Sigmoid colon (tissue), 7 donors: ENCODE results near the gene EPHA8. TPM values are rescaled to one million over a fixed set of nuclear protein-coding genes. Genes with fewer than 3 reads are reported as not detected.

Experiments
- DNase-seq: peaks from one replicate; pipeline ENCODE4 v3.0.0-alpha.2; 2019
- H3K27ac ChIP-seq, 4 donors: fragments of 200-600 bp; sonication (generic); one replicate each; pipeline ENCODE4 v1.5.1; 2016 to 2019; ENCODE audit warnings: mild to moderate bottlenecking in 1 of 4
- H3K27me3 ChIP-seq, 3 donors: fragments of 200-600 bp; sonication (generic); one replicate each; pipeline ENCODE4 v1.5.1; 2019; ENCODE audit warnings: mild to moderate bottlenecking in 1 of 3
- H3K36me3 ChIP-seq, 4 donors: fragments of 200-600 bp; sonication (generic); one replicate each; pipeline ENCODE4 v1.5.1; 2016 to 2019
- H3K4me1 ChIP-seq, 4 donors: fragments of 200-600 bp; sonication (generic); one replicate each; pipeline ENCODE4 v1.5.1; 2017 to 2019
- H3K4me3 ChIP-seq, 4 donors: fragments of 200-600 bp; sonication (generic); one replicate each; pipeline ENCODE4 v1.5.1; 2017 to 2019; ENCODE audit warnings: mild to moderate bottlenecking in 2 of 4, moderate library complexity in 1 of 4
- H3K9me3 ChIP-seq, 4 donors: fragments of 200-600 bp in 3 of 4; sonication (generic) in 3 of 4; one replicate each; pipeline versions ENCODE4 v1.5.1 to v1.6.1; 2013 to 2019
- CTCF ChIP-seq, 4 experiments: fragments of 450-650 bp in 3 of 4; fragments of 200-600 bp in 1 of 4; IDR thresholded peaks; one replicate each; pipeline ENCODE4 v1.5.1; 2016 to 2019; ENCODE audit warnings: antibody characterized with exemption in 4 of 4, mild to moderate bottlenecking in 3 of 4, moderate library complexity in 2 of 4
- EP300 ChIP-seq, 4 donors: sonication (generic); formaldehyde crosslinking; IDR thresholded peaks; one replicate each; pipeline ENCODE4 v1.6.1; 2017; ENCODE audit warnings: antibody characterized with exemption in 4 of 4
- POLR2A ChIP-seq, 2 donors: fragments of 450-650 bp; IDR thresholded peaks; one replicate each; pipeline ENCODE4 v1.6.1; 2016; ENCODE audit warnings: antibody characterized with exemption in 2 of 2, mild to moderate bottlenecking in 2 of 2, moderate library complexity in 2 of 2
- POLR2AphosphoS5 ChIP-seq, 4 donors: sonication (generic); formaldehyde crosslinking; IDR thresholded peaks; one replicate each; pipeline ENCODE4 v1.6.1; 2017; ENCODE audit warnings: antibody characterized with exemption in 4 of 4
- WGBS, 2 donors: extraction: QIAGEN DNeasy Blood & Tissue Kit; methylation state at CpG; one replicate each; pipeline ENCODE4 v1.1.7; 2013; 5-methylcytosine and 5-hydroxymethylcytosine counted together
- intact Hi-C: fragments of 100-400 bp; cut with DNase I; formaldehyde crosslinking; loops from one replicate; pipeline ENCODE4 v1.15.1; 2023
- polyA plus RNA-seq, 3 donors: library from polyadenylated mRNA; stranded (reverse); fragments of 200-250 nt; gene quantifications; one replicate each; pipeline ENCODE4 v1.2.3, GENCODE V29; 2013
- total RNA-seq, 4 donors: library from RNA; depleted of rRNA; stranded (reverse); fragments of >200 nt; gene quantifications; one replicate each; pipeline ENCODE4 v1.1.0, GENCODE V29; 2016
- donor health status: healthy with polysubstance abuse.
- donor health status: Bipolar disorder and iron deficiency.
- donor health status: healthy.

Gene EPHA8
- total and polyA plus RNA-seq, 7 donors, result not detected

GRCh38 chr1:22543679-22544078 is 19.6 kb upstream of the EPHA8 start:
- Histone ChIP-seq H3K4me1 (no peaks in the 10 kb centered on the region), H3K36me3 (no peaks in the 10 kb centered on the region), H3K4me3 (no peak overlapping the region), H3K9me3 (no peaks in the 10 kb centered on the region), H3K27ac (no peak overlapping the region), H3K27me3 (peaks cover 0 to 37% (median 0%) of the 10 kb centered on the region in 3 donors)
- intact Hi-C loops, result no loop called here
- DNase-seq, result no peak
- 44 to 72% methylated on average over 6 of the region's 6 CpGs for WGBS, 2 donors
- TF ChIP-seq EP300 (IDR thresholded peaks at IDR 0.05), result no peak
- TF ChIP-seq CTCF (IDR thresholded peaks at IDR 0.05), result no peak
- no peak for TF ChIP-seq POLR2AphosphoS5 (IDR thresholded peaks at IDR 0.05)
- no peak for TF ChIP-seq POLR2A (IDR thresholded peaks at IDR 0.05)

DNA sequence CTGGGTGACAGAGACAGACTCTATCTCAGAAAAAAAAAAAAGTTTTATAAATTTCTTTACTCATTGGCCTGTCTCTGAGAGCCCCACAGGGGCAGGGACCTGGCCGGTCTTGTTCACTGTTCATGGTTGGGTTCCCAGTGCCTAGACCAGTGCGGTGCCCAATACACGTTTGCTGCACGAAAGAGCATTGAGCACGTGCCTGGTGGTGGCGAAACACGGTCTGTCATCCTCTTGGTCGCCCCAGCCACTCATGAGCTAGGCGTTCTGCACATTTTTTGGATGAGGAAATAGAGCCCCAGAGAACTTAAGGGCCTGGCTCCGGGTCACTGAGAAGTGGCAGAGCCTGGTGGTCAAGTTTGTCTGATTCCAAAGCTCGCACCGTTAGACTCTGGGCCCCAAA is 18.7 kb upstream of the EPHA8 start:
- Histone ChIP-seq H3K27me3 (peaks cover 0 to 46% (median 4%) of the 10 kb centered on the region in 3 donors), H3K27ac (no peak overlapping the region), H3K36me3 (no peaks in the 10 kb centered on the region), H3K4me1 (no peaks in the 10 kb centered on the region), H3K9me3 (no peaks in the 10 kb centered on the region), H3K4me3 (no peak overlapping the region)
- no peak for TF ChIP-seq CTCF (IDR thresholded peaks at IDR 0.05)
- TF ChIP-seq POLR2A (IDR thresholded peaks at IDR 0.05), result no peak
- no peak for TF ChIP-seq POLR2AphosphoS5 (IDR thresholded peaks at IDR 0.05)
- TF ChIP-seq EP300 (IDR thresholded peaks at IDR 0.05), result no peak
- DNase-seq, result no peak
- intact Hi-C loops, result no loop called here
- WGBS, 2 donors, result 79 to 86% methylated on average over 12 of the region's 12 CpGs

DNA sequence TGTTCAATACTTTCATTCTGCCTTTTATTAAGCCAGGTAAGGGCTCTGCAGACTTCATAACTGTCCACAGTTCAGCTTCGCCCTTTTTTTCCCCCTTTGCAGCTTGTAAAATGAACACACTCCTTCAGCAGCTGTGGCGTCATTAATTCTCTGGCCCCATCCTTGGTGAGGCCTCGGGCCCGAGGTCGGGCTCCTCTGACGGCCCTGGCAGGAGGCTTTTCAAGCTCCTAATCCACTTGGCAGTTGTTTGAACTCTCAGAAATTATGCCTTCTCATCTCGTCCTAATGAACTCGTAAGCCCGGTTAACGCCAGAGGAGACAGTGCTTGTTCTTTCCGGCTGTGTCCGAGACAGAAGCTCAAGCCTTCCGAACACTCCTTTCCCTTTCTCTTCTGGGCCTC is 18.1 kb upstream of the EPHA8 start:
- DNase-seq, result no peak
- no peak for TF ChIP-seq POLR2AphosphoS5 (IDR thresholded peaks at IDR 0.05)
- no peak for TF ChIP-seq CTCF (IDR thresholded peaks at IDR 0.05)
- TF ChIP-seq POLR2A (IDR thresholded peaks at IDR 0.05), result no peak
- no peak for TF ChIP-seq EP300 (IDR thresholded peaks at IDR 0.05)

GRCh38 chr1:22547186-22547817 is 16.0 kb upstream of the EPHA8 start:
- Histone ChIP-seq H3K4me3 (no peak overlapping the region), H3K27me3 (peaks cover 0 to 58% (median 4%) of the 10 kb centered on the region in 3 donors), H3K27ac (no peak overlapping the region), H3K4me1 (no peaks in the 10 kb centered on the region), H3K9me3 (no peaks in the 10 kb centered on the region), H3K36me3 (no peaks in the 10 kb centered on the region)
- TF ChIP-seq CTCF (IDR thresholded peaks at IDR 0.05) (no peak), POLR2A (IDR thresholded peaks at IDR 0.05) (no peak), POLR2AphosphoS5 (IDR thresholded peaks at IDR 0.05) (no peak), EP300 (IDR thresholded peaks at IDR 0.05) (no peak)
- intact Hi-C loops, result no loop called here
- DNase-seq, result no peak
- 75 to 76% methylated on average over 6 of the region's 6 CpGs for WGBS, 2 donors

More for the DNA sequence above, 18.1 kb upstream of the EPHA8 start:
- H3K4me1 ChIP-seq, result no peaks in the 10 kb centered on the region
- no peak overlapping the region for H3K4me3 ChIP-seq
- WGBS, 2 donors, result 44 to 57% methylated on average over 13 of the region's 13 CpGs
- no peaks in the 10 kb centered on the region for H3K36me3 ChIP-seq
- no peaks in the 10 kb centered on the region for H3K9me3 ChIP-seq
- H3K27me3 ChIP-seq, result peaks cover 0 to 52% (median 4%) of the 10 kb centered on the region in 3 donors
- intact Hi-C loops, result no loop called here
- no peak overlapping the region for H3K27ac ChIP-seq
